DMS79 (cell line): ENCODE measurements around the gene RABL2B.
"Not testable (repeated sequence)": the region's sequence is repeated elsewhere in the genome, so short reads cannot be mapped to it uniquely, and the experiment has no call there.

Experiments used
- DNase-seq: peaks from one replicate; lab custom pipeline; 2025; lab: John Stamatoyannopoulos, UW

The RABL2B gene

GRCh38 chr22:50783033-50783879 lies at the start of gene RABL2B:
Gene RABL2B, minus strand, starts transcription at chr22:50783636. Its CDS starts 1,342 bp downstream, at chr22:50782294.
- peak; percentile 13 for DNase-seq

DNA sequence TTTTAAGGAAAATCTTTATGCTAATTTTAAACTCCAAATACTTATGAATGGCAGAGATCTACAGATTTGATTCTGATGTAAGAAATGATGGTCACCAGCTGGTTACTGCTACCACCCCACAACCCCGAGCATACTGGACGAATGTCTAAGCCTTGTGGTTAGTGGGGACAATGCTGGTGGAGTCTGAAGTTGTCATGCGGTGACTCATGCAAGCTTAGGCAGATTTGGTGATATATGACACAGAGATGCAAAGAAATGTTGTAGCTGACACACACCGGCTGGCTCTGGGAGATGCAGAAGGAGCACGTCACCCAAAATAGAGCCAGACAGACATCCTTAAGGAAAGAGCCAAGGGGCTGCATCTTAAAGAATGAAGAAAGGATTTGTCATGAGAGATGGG lies 3.5 kb upstream of the RABL2B start:
- not testable (repeated sequence) for DNase-seq

DNA sequence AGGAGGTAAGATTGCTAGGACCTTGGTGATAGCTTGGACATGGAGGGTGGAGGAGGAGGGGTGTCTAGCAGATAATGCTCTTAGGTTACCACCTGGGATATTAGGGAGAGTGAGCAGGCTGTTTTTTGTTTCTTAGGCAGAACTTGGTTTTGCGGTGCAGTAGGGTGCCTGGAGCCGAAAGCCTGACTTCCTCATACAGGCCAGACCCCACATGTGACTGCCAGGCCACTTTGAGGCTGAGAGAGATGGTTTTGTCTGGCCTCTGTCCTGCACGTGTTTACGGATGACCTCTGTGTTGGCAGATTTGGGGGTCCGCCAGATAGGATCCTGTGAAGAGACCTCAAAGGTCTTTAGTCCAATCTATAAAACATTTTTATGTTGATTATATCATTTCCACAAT lies 1.9 kb upstream of the RABL2B start:
- DNase-seq: not testable (repeated sequence)

- DNase-seq: not testable (repeated sequence)
Observed at GRCh38 chr22:50783880-50784276, 442 bp upstream of the RABL2B start.

GRCh38 chr22:50782253-50782652 lies 1.2 kb downstream of the RABL2B start:
- not testable (repeated sequence) for DNase-seq

DNA sequence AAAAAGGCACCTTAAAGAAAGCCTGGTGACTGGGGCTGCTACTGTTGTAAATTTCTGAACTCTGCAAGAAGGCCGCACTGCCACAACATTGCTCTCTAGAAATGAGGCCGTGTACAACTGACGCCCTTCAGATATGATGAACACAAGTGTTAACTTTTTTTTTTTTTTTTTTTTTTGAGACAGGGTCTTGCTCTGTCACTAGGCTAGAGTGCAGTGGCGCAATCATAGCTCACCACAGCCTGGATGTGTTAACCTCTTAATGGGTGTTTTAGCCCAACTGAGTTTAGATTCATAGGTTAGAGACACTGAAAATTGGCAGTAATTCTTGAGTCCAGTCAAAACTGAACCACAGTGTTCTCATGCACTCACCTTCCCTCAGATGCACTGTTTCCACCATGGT lies 3.2 kb downstream of the RABL2B start:
- DNase-seq: not testable (repeated sequence)

DNA sequence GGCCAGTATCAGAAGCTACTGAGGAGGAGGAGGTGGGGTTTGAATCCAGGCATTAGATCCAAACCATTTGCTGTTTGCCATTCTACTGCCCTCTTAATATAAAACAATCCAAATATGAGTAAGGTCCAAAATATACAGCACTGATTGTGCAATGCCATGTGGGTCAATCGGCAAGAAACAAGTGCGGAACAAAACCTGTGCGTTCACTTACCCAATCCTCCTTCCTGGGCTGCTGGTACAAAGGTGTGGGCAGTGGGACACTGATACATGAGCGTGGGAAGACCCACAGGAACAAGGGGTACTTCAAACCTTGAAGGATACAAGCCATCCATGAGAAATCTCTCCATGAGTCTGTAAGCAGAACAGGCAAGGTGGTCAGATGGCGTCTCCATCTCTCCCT lies 5.8 kb downstream of the RABL2B start:
- DNase-seq: not testable (repeated sequence)

DNA sequence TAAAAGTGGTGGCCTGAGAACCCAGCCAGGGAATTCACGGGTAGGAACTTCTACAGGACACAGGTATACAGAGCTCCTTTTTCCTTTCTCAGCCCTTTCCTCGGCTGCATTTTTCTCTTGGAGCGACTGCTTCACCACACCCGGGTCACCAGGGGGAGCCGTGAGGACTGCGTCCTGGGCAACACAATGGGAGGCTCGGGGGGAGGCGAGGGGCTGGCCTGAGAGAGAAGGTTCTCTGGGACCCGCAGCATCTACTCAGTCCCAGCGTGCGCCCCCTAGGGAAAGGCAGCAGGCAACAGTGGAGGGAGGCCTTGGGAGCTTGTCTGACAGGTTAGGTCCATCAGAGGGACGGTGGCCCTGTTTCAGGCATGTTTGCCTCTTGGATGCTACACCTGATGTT lies 8.3 kb downstream of the RABL2B start:
- not testable (repeated sequence) for DNase-seq

- not testable (repeated sequence) for DNase-seq
Observed at GRCh38 chr22:50764288-50764687, 19.1 kb downstream of the RABL2B start.

DNA sequence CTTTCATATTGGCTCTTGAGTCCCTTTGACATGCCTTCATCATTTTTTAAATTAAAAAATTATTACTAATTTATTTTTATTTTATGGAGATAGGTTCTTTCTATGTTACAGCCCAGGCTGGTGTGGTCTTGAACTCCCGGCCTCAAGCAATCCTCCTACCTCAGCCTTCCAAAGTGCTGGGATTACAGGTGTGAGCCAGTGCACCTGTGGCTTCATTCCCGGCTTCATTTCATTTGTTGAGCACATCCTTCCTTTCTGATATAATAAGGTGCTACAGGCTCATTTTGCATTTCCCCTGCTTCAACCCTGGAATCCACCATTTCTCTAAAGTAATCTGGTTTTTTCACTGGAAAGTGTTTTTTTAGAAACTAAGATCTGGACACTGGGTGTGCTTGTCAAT lies 21.6 kb downstream of the RABL2B start:
- not testable (repeated sequence) for DNase-seq

GRCh38 chr22:50759597-50760341 lies 23.7 kb downstream of the RABL2B start:
- DNase-seq: not testable (repeated sequence)

DNA sequence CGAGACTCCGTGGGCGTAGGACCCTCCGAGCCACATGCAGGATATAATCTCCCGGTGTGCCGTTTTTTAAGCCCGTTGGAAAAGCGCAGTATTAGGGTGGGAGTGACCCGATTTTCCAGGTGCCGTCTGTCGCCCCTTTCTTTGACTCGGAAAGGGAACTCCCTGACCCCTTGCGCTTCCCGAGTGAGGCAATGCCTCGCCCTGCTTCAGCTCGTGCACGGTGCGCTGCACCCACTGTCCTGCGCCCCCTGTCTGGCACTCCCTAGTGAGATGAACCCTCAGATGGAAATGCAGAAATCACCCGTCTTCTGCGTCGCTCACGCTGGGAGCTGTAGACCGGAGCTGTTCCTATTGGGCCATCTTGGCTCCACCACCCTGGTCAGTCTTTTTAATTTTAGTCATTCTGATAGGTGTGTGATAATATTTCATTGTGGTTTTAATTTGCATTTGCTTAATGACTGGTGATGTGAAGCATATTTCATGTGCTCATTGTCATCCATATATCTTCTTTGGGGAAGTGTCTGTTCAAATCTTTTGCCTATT lies 26.4 kb downstream of the RABL2B start:
- peak; percentile 14 for DNase-seq

DNA sequence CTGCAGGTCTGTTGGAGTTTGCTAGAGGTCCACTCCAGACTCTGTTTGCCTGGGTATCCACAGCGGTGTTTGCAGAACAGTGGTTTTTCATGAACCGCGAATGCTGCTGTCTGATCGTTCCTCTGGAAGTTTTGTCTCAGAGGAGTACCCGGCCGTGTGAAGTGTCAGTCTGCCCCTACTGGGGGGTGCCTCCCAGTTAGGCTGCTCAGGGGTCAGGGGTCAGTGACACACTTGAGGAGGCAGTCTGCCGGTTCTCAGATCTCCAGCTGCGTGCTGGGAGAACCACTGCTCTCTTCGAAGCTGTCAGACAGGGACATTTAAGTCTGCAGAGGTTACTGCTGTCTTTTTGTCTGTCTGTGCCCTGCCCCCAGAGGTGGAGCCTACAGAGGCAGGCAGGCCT lies 27.0 kb downstream of the RABL2B start:
- not testable (repeated sequence) for DNase-seq

GRCh38 chr22:50755251-50755650 lies 28.2 kb downstream of the RABL2B start:
- DNase-seq: not testable (repeated sequence)

DNA sequence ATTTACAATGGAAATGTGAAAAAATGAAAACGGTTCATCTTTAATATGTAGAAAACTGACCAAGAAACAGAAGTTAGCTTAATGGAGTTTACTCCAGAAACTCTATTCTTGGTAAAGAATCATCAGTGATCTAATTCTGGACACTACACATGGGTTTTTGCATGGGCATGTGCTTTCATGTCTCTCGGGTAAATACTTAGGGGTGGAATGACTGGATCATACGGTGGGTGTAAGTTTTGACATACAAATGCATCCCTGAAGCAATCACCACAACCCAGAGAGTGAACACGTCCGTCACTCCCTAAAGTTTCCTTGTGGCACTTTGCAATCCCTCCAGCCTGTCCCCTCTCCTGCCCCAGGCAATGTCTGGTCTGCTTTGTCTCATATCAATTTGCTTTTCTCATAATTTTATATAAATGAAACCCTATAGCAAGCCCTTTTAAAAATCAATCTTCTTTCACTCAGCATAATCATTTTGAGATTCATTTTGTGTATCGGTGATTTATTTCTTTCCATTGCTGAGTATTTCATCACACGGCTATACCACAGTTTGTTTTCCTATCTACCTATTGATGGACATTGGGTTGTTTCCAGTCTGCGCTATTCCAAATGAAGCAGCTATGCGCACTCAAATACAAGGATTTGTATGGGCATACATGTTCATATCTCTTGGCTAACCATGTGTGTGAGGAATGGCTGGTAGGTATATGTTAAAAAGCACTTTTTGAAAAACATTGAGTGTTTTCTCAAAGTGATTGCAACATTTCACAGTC lies 33.9 kb downstream of the RABL2B start:
- not testable (repeated sequence) for DNase-seq

DNA sequence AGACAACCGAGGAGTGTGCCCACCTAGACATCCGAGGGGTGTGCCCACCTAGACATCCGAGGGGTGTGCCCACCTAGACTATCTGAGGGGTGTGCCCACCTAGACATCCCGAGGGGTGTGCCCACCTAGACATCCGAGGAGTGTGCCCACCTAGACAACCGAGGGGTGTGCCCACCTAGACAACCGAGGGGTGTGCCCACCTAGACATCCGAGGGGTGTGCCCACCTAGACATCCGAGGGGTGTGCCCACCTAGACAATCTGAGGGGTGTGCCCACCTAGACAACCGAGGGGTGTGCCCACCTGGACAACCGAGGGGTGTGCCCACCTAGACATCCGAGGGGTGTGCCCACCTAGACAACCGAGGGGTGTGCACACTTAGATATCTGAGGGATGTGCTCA lies 34.8 kb downstream of the RABL2B start:
- not testable (repeated sequence) for DNase-seq

GRCh38 chr22:50747521-50747920 lies 35.9 kb downstream of the RABL2B start:
- not testable (repeated sequence) for DNase-seq

GRCh38 chr22:50744424-50744823 lies 39.0 kb downstream of the RABL2B start:
- DNase-seq: not testable (repeated sequence)

DNA sequence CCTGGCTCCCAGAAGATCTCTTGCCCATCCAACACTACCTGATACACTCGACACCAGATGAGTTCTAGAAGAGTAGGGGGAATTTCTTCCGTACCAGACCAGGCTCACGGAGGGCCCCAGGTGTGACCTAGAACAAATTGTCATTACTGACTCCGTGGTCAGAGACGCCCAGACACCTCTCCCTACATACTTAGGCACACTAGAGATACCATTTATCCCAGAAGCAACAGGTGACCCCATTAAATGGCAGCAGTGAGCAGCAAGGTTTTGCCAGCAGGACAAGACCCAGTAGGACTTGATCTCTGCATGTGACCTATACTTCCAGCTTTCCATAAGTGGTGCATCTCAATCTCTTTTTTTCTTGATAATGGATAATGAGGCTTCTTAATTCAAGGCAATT lies 42.7 kb downstream of the RABL2B start:
- not testable (repeated sequence) for DNase-seq

DNA sequence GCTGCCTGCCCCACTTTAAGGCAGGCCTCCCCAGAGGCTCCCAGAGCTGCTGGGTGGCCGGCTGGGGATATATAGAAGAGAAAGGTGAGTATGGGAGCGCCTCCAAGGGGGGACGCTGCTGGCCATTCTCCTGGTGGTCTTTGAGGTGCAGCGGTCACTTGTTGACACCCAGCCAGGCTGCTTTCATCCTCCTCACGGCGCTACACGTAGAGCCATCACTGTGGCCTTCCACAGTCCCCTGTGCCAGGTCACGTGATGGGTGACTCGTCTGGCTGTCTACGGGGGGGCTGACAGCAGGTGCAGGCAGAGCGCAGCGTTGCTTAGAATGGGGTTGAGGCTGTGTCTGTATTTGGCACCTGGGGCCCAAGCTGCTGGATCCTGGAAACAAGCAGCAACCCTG lies 43.5 kb downstream of the RABL2B start:
- no peak for DNase-seq

DNA sequence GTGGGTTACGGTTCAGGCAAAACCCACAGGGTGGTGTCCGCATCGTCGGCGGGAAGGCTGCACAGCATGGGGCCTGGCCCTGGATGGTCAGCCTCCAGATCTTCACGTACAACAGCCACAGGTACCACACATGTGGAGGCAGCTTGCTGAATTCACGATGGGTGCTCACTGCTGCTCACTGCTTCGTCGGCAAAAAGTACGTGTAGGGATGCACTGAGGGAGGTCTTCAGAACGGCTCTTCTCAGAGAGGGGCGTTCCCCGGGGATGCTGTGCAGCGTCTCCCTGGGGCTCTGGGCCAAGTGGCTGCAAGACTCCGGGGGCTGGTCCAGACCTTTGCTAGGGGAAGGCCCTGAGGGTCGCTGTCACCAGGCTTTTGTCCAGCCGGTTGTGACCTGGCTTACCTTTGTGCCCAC lies 44.2 kb downstream of the RABL2B start:
- DNase-seq: no peak
